GM12878 (cell line): ENCODE data around the gene USE1. TPM values are rescaled to one million over a fixed set of nuclear protein-coding genes. Genes with fewer than 3 reads are reported as not detected.

Source experiments
- ATAC-seq: fragments of 200-7000 bp; cut with Tn5 transposase; 3 replicates; pipeline ENCODE4 v1.9.1; 2020; ENCODE audit warnings: mild to moderate bottlenecking, moderate library complexity
- BruUV-seq: library from RNA; stranded (reverse); fragments of 400-500 nt; replicated peaks from 2 replicates; lab custom pipeline; 2021; lab: Mats Ljungman, UMichigan
- CTCF ChIA-PET: fragments of 300-600 bp; sonication (Branson Sonifier 250); formaldehyde crosslinking; extraction: SDS; loops from one replicate; lab custom pipeline; 2021; ENCODE audit warnings: inconsistent platforms; lab: Yijun Ruan, JAX
- POLR2A ChIA-PET: fragments of 350-600 bp; formaldehyde crosslinking; extraction: SDS; loops from one replicate; lab custom pipeline; 2021; ENCODE audit warnings: inconsistent platforms; lab: Charles Lee
- RAD21 ChIA-PET: fragments of 300-600 bp; sonication (Branson Sonifier 250); formaldehyde crosslinking; loops from one replicate; lab custom pipeline; 2023; ENCODE audit warnings: antibody characterized with exemption; ENCODE audit not compliant: unreplicated experiment; lab: Charles Lee
- SMC1A ChIA-PET: fragments of 300-600 bp; sonication (Branson Sonifier 250); formaldehyde crosslinking; loops from one replicate; lab custom pipeline; 2023; ENCODE audit not compliant: unreplicated experiment, uncharacterized antibody; lab: Charles Lee
- DNase-seq: peaks from one replicate; pipeline ENCODE4 v3.0.0-alpha.2; 2011; ENCODE audit warnings: low read depth, low spot score
- FAIRE-seq: peaks from 3 replicates; lab custom pipeline; 2011; peaks lifted over from hg19 to GRCh38; lab: Jason Lieb, UNC
- H2AFZ ChIP-seq: 2 replicates; pipeline ENCODE4 v1.6.0; 2011; ENCODE audit warnings: low read depth, low read length, control low read depth; ENCODE audit not compliant: control insufficient read depth
- H3K27ac ChIP-seq: 2 replicates; pipeline ENCODE4 v1.5.1; 2011; ENCODE audit warnings: control low read depth; ENCODE audit not compliant: control insufficient read depth, insufficient read depth
- H3K27me3 ChIP-seq, 2 experiments: replicated peaks in 1 of 2; 2 replicates each; pipeline versions ENCODE4 v1.6.0 to v1.6.1; 2011; ENCODE audit warnings: low read length in 1 of 2; ENCODE audit not compliant: control insufficient read depth in 2 of 2, insufficient read depth in 2 of 2
- H3K36me3 ChIP-seq, 2 experiments: 2 replicates each; pipeline ENCODE4 v1.5.1; 2011; ENCODE audit warnings: low read length in 1 of 2; ENCODE audit not compliant: control insufficient read depth in 2 of 2, insufficient read depth in 2 of 2
- H3K4me1 ChIP-seq: 2 replicates; pipeline ENCODE4 v1.6.1; 2011; ENCODE audit warnings: mild to moderate bottlenecking, low read length, moderate library complexity, mixed read lengths; ENCODE audit not compliant: control insufficient read depth, insufficient read depth
- H3K4me2 ChIP-seq: 2 replicates; pipeline ENCODE4 v1.6.0; 2011; ENCODE audit warnings: control low read depth; ENCODE audit not compliant: control insufficient read depth, insufficient read depth
- H3K4me3 ChIP-seq: fragments of 200-600 bp; sonication (generic); 2 replicates; pipeline ENCODE4 v1.5.1; 2016
- H3K79me2 ChIP-seq: 2 replicates; pipeline ENCODE4 v1.6.0; 2011; ENCODE audit warnings: low read length; ENCODE audit not compliant: control insufficient read depth, insufficient read depth
- H3K9ac ChIP-seq: 2 replicates; pipeline ENCODE4 v1.8.0; 2011; ENCODE audit warnings: low read length, control low read depth, mixed read lengths; ENCODE audit not compliant: control insufficient read depth, insufficient read depth
- H3K9me3 ChIP-seq: replicated peaks from 3 replicates; pipeline ENCODE4 v1.5.1; 2011; ENCODE audit warnings: mild to moderate bottlenecking, low read length; ENCODE audit not compliant: control insufficient read depth, insufficient read depth
- H4K20me1 ChIP-seq: 2 replicates; pipeline ENCODE4 v1.6.0; 2011; ENCODE audit not compliant: control insufficient read depth, insufficient read depth
- KAT2A ChIP-seq: conservative IDR thresholded peaks from 2 replicates; pipeline ENCODE4 v1.6.1; 2011; ENCODE audit warnings: low read depth, low read length; ENCODE audit not compliant: control insufficient read depth
- MLLT1 ChIP-seq: fragments of 450-650 bp; IDR thresholded peaks from 2 replicates; pipeline ENCODE4 v1.6.1; 2016; ENCODE audit warnings: mild to moderate bottlenecking
- STAT3 ChIP-seq: IDR thresholded peaks from 2 replicates; pipeline ENCODE4 v1.6.1; 2011; ENCODE audit warnings: low read depth, low read length, improper control_type of control experiment
- YY1 ChIP-seq: IDR thresholded peaks from 2 replicates; pipeline ENCODE4 v1.6.1; 2011; ENCODE audit warnings: low read depth, mild to moderate bottlenecking, low read length
- ZBED1 ChIP-seq: IDR thresholded peaks from 2 replicates; pipeline ENCODE4 v1.6.1; 2016; ENCODE audit warnings: borderline replicate concordance
- ZNF592 ChIP-seq: fragments of 450-650 bp; IDR thresholded peaks from 2 replicates; pipeline ENCODE4 v1.6.1; 2017; ENCODE audit warnings: mild to moderate bottlenecking, moderate library complexity
- WGBS: methylation state at CpG from one replicate; pipeline ENCODE4 v1.1.6; 2016; ENCODE audit warnings: low lambda C conversion rate; ENCODE audit not compliant: insufficient replicate concordance, insufficient coverage; ENCODE audit errors: missing lambda C conversion rate; 5-methylcytosine and 5-hydroxymethylcytosine counted together
- in situ Hi-C: fragments of 300-500 bp; cut with MboI; formaldehyde crosslinking; loops from 9 replicates; pipeline ENCODE4 v1.14.3; 2018; ENCODE audit warnings: mixed read lengths
- intact Hi-C: fragments of 100-400 bp; cut with micrococcal nuclease; formaldehyde crosslinking; loops from one replicate; pipeline ENCODE4 v1.14.2; 2022; ENCODE audit not compliant: unreplicated experiment
- polyA plus RNA-seq, 11 experiments: library from polyadenylated mRNA; depleted of rRNA in 4 of 11; unstranded in 6 of 11; stranded (reverse) in 5 of 11; fragments of >200 nt; fragmentation: Nextera tagmentation in 4 of 11; fragmentation: Illumina TruSeq in 1 of 11; extraction: Ambion mirVana in 4 of 11; extraction: Trizol in 1 of 11; gene quantifications; 1 replicate in 1 of 11; 2 replicates in 10 of 11; pipeline versions ENCODE4 v1.2.1 to v1.2.3, GENCODE V29; 2011 to 2016; ENCODE audit warnings: inconsistent platforms in 2 of 11, missing spikeins in 2 of 11, low read depth in 1 of 11
- total RNA-seq, 4 experiments: library from RNA; depleted of rRNA in 3 of 4; stranded (reverse); fragments of >200 nt in 3 of 4; fragmentation: Illumina TruSeq in 1 of 4; extraction: Trizol in 1 of 4; gene quantifications; 2 replicates each; pipeline versions ENCODE4 v1.2.1 to v1.2.3, GENCODE V29; 2013 to 2021
- TF ChIP-seq, protein P1 (sequence below): IDR thresholded peaks from 2 replicates; pipeline ENCODE4 v1.6.1; 2012; ENCODE audit warnings: low read depth, low read length, improper control_type of control experiment

The USE1 gene
- total and polyA plus RNA-seq, 10 of the 15 experiments (the other 5 are each of a cell fraction or from before 2014, with no cell fraction given) = 9.7 to 24.0 (median 16.1) TPM

- H3K4me1 ChIP-seq = peaks cover 12% of the 10 kb centered on the region
- peaks cover 0 to 2% of the 10 kb centered on the region in 2 experiments; a peak in 1 of 4 replicates for H3K36me3 ChIP-seq
- H3K27me3 ChIP-seq = no peaks in the 10 kb centered on the region
- intact Hi-C loops = loop anchor here (2.0 to 10.0 kb wide), 2 partner anchors 17 to 491 kb away; no protein-coding TSS in a partner anchor
- RAD21 ChIA-PET = interaction anchor here (1.2 to 1.8 kb wide), 9 partner anchors 11 to 200 kb away, joined by 3 to 22 read pairs (median 5); partner anchors contain the start of gene ANKLE1
- ATAC-seq (no peak), DNase-seq (no peak), FAIRE-seq (no peak)
- POLR2A ChIA-PET = interaction anchor here (0.7 to 1.1 kb wide), 5 partner anchors 10 to 189 kb away, joined by 3 to 4 read pairs (median 3); no protein-coding TSS in a partner anchor
- SMC1A ChIA-PET = interaction anchor here (0.6 to 5.0 kb wide), 8 partner anchors 16 to 346 kb away, joined by 3 to 43 read pairs (median 6); partner anchors contain the start of genes ANKLE1 and USE1
- CTCF ChIA-PET = interaction anchor here (0.5 to 10.5 kb wide), 7 partner anchors 8 to 191 kb away, joined by 3 to 120 read pairs (median 4); partner anchors contain the start of genes ANKLE1, DDA1, HAUS8 and MYO9B
- no peak overlapping the region for H3K4me2 ChIP-seq
- 17% methylated on average over 7 of the region's 7 CpGs for WGBS
- H3K9me3 ChIP-seq = no peaks in the 10 kb centered on the region
- no peak for TF ChIP-seq MLLT1
- TF ChIP-seq ZBED1 = no peak
- TF ChIP-seq, protein P1, sequence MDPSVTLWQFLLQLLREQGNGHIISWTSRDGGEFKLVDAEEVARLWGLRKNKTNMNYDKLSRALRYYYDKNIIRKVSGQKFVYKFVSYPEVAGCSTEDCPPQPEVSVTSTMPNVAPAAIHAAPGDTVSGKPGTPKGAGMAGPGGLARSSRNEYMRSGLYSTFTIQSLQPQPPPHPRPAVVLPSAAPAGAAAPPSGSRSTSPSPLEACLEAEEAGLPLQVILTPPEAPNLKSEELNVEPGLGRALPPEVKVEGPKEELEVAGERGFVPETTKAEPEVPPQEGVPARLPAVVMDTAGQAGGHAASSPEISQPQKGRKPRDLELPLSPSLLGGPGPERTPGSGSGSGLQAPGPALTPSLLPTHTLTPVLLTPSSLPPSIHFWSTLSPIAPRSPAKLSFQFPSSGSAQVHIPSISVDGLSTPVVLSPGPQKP = no peak
- no peak for TF ChIP-seq YY1
- TF ChIP-seq ZNF592 = no peak
- no peak for TF ChIP-seq STAT3
- TF ChIP-seq KAT2A = no peak
- in situ Hi-C loops = no loop called here
- no peaks in the 10 kb centered on the region for H4K20me1 ChIP-seq
- H3K9ac ChIP-seq = peak overlapping the region; percentile 66
- peaks cover 13% of the 10 kb centered on the region for H3K79me2 ChIP-seq
- BruUV-seq = no TSS peak
- H3K4me3 ChIP-seq = no peak overlapping the region
- H3K27ac ChIP-seq = peak overlapping the region; percentile 81
- no peak overlapping the region; the same call in 1 of the 2 replicates for H2AFZ ChIP-seq
These were observed 50.9 kb downstream of the USE1 start for GRCh38 chr19:17266026-17266425.
